Parathyroid adenoma (tissue), 2 donors: ENCODE data around the gene PTPN22.

ENCODE experiments used
- H2AFZ ChIP-seq: fragments of 300-600 bp; sonication (generic); one replicate; pipeline ENCODE4 v1.7.0; 2017; ENCODE audit warnings: antibody characterized with exemption, mild to moderate bottlenecking
- H3K27ac ChIP-seq: fragments of 300-600 bp; sonication (generic); one replicate; pipeline ENCODE4 v1.7.0; 2017
- H3K27me3 ChIP-seq: fragments of 300-600 bp; sonication (generic); one replicate; pipeline ENCODE4 v1.7.0; 2017; ENCODE audit warnings: low read length; ENCODE audit not compliant: control insufficient read depth, insufficient read depth
- H3K36me3 ChIP-seq: fragments of 300-600 bp; sonication (generic); one replicate; pipeline ENCODE4 v1.7.0; 2017; ENCODE audit warnings: low read length; ENCODE audit not compliant: control insufficient read depth, insufficient read depth
- H3K4me1 ChIP-seq: fragments of 300-600 bp; sonication (generic); one replicate; pipeline ENCODE4 v1.7.0; 2017; ENCODE audit warnings: control low read depth
- H3K4me2 ChIP-seq: fragments of 300-600 bp; sonication (generic); one replicate; pipeline ENCODE4 v1.7.0; 2017; ENCODE audit warnings: low read length
- H3K4me3 ChIP-seq: fragments of 300-600 bp; sonication (generic); one replicate; pipeline ENCODE4 v1.7.0; 2017; ENCODE audit warnings: low read depth, low read length
- H3K79me2 ChIP-seq: fragments of 300-600 bp; sonication (generic); one replicate; pipeline ENCODE4 v1.7.0; 2017; ENCODE audit warnings: control low read depth
- H3K9ac ChIP-seq: fragments of 300-600 bp; sonication (generic); one replicate; pipeline ENCODE4 v1.7.0; 2017; ENCODE audit warnings: mild to moderate bottlenecking
- H3K9me3 ChIP-seq: fragments of 300-600 bp; sonication (generic); one replicate; pipeline ENCODE4 v1.7.0; 2017; ENCODE audit warnings: low read length; ENCODE audit not compliant: control insufficient read depth
- TF ChIP-seq, protein P1 (sequence below): fragments of 300-600 bp; sonication (generic); IDR thresholded peaks from one replicate; pipeline ENCODE4 v1.7.0; 2017; ENCODE audit warnings: antibody characterized with exemption, mild to moderate bottlenecking
- donor health status: primary hyperparathyroidism.

The PTPN22 gene

DNA sequence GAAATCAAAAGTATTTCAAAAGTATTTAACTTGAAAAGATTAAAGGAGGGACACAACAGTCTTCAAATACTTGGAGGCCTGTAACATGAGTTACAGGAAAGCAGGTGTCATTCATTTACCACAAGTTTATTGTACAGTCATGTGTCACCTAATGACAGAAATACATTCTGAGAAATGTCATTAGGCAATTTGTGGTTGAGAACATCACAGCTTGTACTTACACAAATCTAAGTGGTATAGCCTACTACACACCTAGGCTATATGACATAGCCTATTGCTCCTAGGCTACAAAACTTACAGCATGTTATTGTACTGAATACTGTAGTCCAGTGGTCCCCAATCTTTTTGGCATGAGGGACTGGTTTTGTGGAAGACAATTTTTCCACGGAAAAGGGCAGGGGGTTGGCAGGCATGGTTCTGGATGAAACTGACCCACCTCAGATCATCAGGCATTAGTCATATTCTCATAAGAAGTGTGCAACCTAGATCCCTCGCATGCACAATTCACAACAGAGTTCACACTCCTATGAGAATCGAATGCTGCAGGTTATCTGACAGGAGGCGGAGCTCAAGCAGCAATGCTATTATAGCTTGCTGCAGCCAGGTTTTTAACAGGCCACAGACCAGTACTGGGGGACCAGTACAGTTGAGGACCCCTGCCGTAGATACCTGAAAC lies 87.3 kb downstream of the PTPN22 start:
- Histone ChIP-seq H3K9ac (no peak overlapping the region), H2AFZ (no peak overlapping the region), H3K4me1 (peaks cover 13% of the 10 kb centered on the region), H3K79me2 (peaks cover 12% of the 10 kb centered on the region), H3K9me3 (no peaks in the 10 kb centered on the region), H3K4me2 (no peak overlapping the region), H3K36me3 (no peaks in the 10 kb centered on the region), H3K27me3 (no peaks in the 10 kb centered on the region), H3K4me3 (no peak overlapping the region), H3K27ac (no peak overlapping the region)
- TF ChIP-seq, protein P1, sequence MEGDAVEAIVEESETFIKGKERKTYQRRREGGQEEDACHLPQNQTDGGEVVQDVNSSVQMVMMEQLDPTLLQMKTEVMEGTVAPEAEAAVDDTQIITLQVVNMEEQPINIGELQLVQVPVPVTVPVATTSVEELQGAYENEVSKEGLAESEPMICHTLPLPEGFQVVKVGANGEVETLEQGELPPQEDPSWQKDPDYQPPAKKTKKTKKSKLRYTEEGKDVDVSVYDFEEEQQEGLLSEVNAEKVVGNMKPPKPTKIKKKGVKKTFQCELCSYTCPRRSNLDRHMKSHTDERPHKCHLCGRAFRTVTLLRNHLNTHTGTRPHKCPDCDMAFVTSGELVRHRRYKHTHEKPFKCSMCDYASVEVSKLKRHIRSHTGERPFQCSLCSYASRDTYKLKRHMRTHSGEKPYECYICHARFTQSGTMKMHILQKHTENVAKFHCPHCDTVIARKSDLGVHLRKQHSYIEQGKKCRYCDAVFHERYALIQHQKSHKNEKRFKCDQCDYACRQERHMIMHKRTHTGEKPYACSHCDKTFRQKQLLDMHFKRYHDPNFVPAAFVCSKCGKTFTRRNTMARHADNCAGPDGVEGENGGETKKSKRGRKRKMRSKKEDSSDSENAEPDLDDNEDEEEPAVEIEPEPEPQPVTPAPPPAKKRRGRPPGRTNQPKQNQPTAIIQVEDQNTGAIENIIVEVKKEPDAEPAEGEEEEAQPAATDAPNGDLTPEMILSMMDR: no peak

DNA sequence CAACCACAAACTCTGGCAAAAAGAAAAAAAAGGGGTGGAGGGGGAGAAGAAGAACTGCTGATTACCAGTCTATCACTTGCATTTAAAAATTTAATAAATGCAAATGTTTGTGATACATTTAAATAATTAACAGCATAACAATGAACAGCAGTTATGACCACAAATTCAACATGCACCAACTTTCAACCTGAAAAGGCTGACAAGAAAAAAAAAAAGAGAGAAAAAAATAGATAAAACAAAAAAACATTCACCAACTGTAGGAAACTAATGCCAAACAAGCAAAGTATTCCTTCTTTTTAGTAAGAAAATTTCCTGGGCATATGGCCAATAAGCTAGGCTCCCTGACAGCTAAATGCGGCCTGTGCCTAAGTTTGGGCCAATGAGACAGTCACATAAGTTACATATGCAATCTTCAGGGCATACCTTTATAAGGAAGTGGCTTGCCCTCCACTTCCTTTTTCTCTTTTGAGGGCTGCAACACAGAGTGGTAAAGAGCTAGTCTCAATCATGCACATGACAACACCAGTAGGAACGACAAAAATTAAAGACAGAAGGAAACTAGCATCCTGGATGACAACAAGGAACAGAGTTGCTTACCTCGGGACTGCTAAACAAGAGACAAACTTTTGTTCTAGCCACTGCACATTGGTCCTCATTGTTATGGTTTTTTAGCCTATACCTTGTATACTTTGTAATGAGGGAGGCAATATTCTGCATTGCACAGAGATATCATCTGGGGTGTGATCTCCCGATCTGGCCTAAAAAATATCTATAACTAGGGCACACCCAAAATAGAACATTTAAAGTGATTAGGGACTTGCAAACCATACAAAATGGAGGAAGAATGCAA lies 88.0 kb downstream of the PTPN22 start:
- Histone ChIP-seq H3K9ac (no peak overlapping the region), H3K4me2 (no peak overlapping the region), H3K36me3 (no peaks in the 10 kb centered on the region), H3K27ac (no peak overlapping the region), H3K79me2 (peaks cover 11% of the 10 kb centered on the region), H3K4me3 (no peak overlapping the region), H2AFZ (no peak overlapping the region), H3K27me3 (no peaks in the 10 kb centered on the region), H3K9me3 (no peaks in the 10 kb centered on the region), H3K4me1 (peaks cover 13% of the 10 kb centered on the region)
- TF ChIP-seq, protein P1: no peak

DNA sequence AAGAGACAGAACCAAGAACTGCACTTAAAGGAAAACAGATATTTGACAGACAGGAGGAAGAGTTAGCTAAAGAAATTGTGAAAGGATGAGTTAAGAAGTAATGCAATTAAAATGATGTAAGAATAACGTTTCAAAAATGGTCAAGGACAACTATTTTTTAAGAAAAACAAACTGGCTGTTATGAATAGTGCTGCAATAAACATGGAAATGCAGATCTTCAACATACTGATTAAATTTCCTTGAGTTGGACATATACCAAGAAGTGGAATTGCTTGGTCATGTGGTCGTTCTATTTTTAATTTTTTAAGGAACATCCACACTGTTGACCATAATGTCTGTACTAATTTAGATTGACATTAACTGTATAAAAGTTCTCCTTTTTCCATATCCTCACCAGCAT lies 89.1 kb downstream of the PTPN22 start:
- TF ChIP-seq, protein P1: no peak
- Histone ChIP-seq H3K79me2 (peaks cover 14% of the 10 kb centered on the region), H3K4me3 (no peak overlapping the region)

DNA sequence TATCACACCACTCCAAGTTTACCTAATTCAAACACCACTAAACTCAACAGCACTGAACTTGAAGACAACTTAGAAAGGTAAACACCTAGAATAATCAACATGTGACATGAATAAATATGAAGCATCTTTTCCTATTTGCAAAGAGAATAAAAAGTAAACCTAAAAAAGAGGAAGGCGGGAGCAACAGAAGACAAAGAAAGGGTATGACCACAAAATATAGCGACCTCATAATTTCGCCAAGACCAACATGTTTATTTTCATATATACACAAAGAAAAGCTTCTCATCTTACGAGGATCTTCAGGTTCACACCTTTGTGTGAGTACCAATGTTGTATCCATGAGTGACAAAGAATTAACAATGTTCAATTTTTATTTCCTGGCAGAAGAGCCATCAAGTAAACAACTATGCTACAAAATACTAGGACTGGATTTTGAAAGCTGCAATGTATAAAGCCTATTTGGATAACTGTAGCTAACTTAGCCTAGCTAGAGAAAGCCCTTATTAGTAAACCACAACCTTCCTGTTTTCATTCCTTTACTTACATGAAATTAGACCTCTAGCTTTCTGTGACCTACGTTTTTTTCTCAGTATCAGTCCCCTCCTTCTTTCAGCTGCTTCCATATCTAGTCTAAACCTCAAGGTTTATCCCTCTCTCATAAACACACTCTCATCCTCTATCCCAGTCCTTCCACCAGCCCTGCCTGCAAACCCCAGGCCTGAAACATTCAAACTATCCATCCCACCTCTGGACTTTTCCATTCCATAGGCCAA lies 91.0 kb downstream of the PTPN22 start:
- Histone ChIP-seq H3K79me2 (peaks cover 11% of the 10 kb centered on the region), H2AFZ (no peak overlapping the region), H3K4me1 (peaks cover 11% of the 10 kb centered on the region), H3K9ac (no peak overlapping the region), H3K9me3 (no peaks in the 10 kb centered on the region), H3K36me3 (no peaks in the 10 kb centered on the region), H3K27ac (no peak overlapping the region), H3K4me2 (no peak overlapping the region), H3K4me3 (no peak overlapping the region), H3K27me3 (no peaks in the 10 kb centered on the region)
- TF ChIP-seq, protein P1: no peak

More for the DNA sequence above, 89.1 kb downstream of the PTPN22 start:
- Histone ChIP-seq H2AFZ (no peak overlapping the region), H3K4me1 (peaks cover 13% of the 10 kb centered on the region), H3K9ac (no peak overlapping the region), H3K27me3 (no peaks in the 10 kb centered on the region), H3K27ac (no peak overlapping the region), H3K4me2 (no peak overlapping the region), H3K9me3 (no peaks in the 10 kb centered on the region), H3K36me3 (no peaks in the 10 kb centered on the region)
